DND-41 (cell line): ENCODE data around the gene ALPK3.

Experiments used
- ATAC-seq: fragments of 200-7000 bp; cut with Tn5 transposase; 3 replicates; pipeline ENCODE4 v1.9.1; 2021; ENCODE audit warnings: low read depth; ENCODE audit not compliant: insufficient read depth
- DNase-seq: peaks from one replicate; pipeline ENCODE4 v3.0.0-alpha.2; 2020
- H2AFZ ChIP-seq: 2 replicates; pipeline ENCODE4 v1.6.0; 2012; ENCODE audit warnings: low read depth, low read length
- H3K27ac ChIP-seq: 2 replicates; pipeline ENCODE4 v1.5.1; 2012; ENCODE audit warnings: low read length, inconsistent platforms
- H3K27me3 ChIP-seq: fragments of 200-600 bp; sonication (generic); 2 replicates; pipeline ENCODE4 v1.6.0; 2012; ENCODE audit warnings: low read length, mild to moderate bottlenecking, inconsistent platforms; ENCODE audit not compliant: insufficient read depth, poor library complexity
- H3K36me3 ChIP-seq: 2 replicates; pipeline ENCODE4 v1.5.1; 2012; ENCODE audit warnings: low read length, inconsistent platforms; ENCODE audit not compliant: insufficient read depth
- H3K4me1 ChIP-seq: 2 replicates; pipeline ENCODE4 v1.5.1; 2012; ENCODE audit warnings: mild to moderate bottlenecking, low read length; ENCODE audit not compliant: insufficient read depth
- H3K4me2 ChIP-seq: 2 replicates; pipeline ENCODE4 v1.6.0; 2012; ENCODE audit warnings: mild to moderate bottlenecking, moderate library complexity, low read length, inconsistent platforms; ENCODE audit not compliant: insufficient read depth
- H3K4me3 ChIP-seq, 2 experiments: fragments of 200-600 bp in 1 of 2; shearing (Covaris generic) in 1 of 2; 2 replicates each; pipeline ENCODE4 v1.5.1; 2012 to 2016; ENCODE audit warnings: inconsistent platforms in 2 of 2, low read length in 2 of 2, mild to moderate bottlenecking in 2 of 2, low read depth in 1 of 2, moderate library complexity in 1 of 2
- H3K79me2 ChIP-seq: 2 replicates; pipeline ENCODE4 v1.6.0; 2012; ENCODE audit warnings: low read length, inconsistent platforms; ENCODE audit not compliant: insufficient read depth
- H3K9ac ChIP-seq: 2 replicates; pipeline ENCODE4 v1.6.0; 2012; ENCODE audit warnings: low read depth, mild to moderate bottlenecking, inconsistent platforms, low read length, moderate library complexity
- H3K9me3 ChIP-seq: 2 replicates; pipeline ENCODE4 v1.5.1; 2012; ENCODE audit warnings: low read length, moderate library complexity, mild to moderate bottlenecking, inconsistent platforms; ENCODE audit not compliant: insufficient read depth, severe bottlenecking
- H4K20me1 ChIP-seq: 2 replicates; pipeline ENCODE4 v1.6.0; 2012; ENCODE audit warnings: low read length; ENCODE audit not compliant: insufficient read depth
- CTCF ChIP-seq: IDR thresholded peaks from 2 replicates; pipeline ENCODE4 v1.5.1; 2012; ENCODE audit warnings: borderline replicate concordance, low read length, moderate library complexity, mild to moderate bottlenecking; ENCODE audit not compliant: poor library complexity, severe bottlenecking; ENCODE audit errors: extremely low read depth
- EZH2 ChIP-seq: IDR thresholded peaks from 3 replicates; pipeline ENCODE4 v1.6.1; 2012; ENCODE audit warnings: borderline replicate concordance, low read depth, mild to moderate bottlenecking, moderate library complexity, low read length, inconsistent platforms; ENCODE audit not compliant: severe bottlenecking

ALPK3 gene

GRCh38 chr15:84857418-84858004, 40.4 kb downstream of the ALPK3 start:
- no peaks in the 10 kb centered on the region for H3K4me1 ChIP-seq
- no peak overlapping the region for H2AFZ ChIP-seq
- H3K4me2 ChIP-seq: no peak overlapping the region
- no peak for DNase-seq
- H3K27me3 ChIP-seq: no peaks in the 10 kb centered on the region
- TF ChIP-seq CTCF (no peak), EZH2 (no peak)
- no peaks in the 10 kb centered on the region for H3K9me3 ChIP-seq
- no peak for ATAC-seq
- no peak overlapping the region for H3K4me3 ChIP-seq
- H3K36me3 ChIP-seq: no peaks in the 10 kb centered on the region
- no peaks in the 10 kb centered on the region for H3K79me2 ChIP-seq
- no peaks in the 10 kb centered on the region for H4K20me1 ChIP-seq
- H3K9ac ChIP-seq: no peak overlapping the region
- no peak overlapping the region for H3K27ac ChIP-seq

- ATAC-seq (no peak), DNase-seq (no peak)
- Histone ChIP-seq H3K27me3 (no peaks in the 10 kb centered on the region), H3K4me1 (no peaks in the 10 kb centered on the region), H3K9ac (no peak overlapping the region), H2AFZ (no peak overlapping the region), H3K4me2 (no peak overlapping the region), H3K79me2 (no peaks in the 10 kb centered on the region), H3K36me3 (no peaks in the 10 kb centered on the region), H3K9me3 (no peaks in the 10 kb centered on the region), H3K4me3 (no peak overlapping the region), H3K27ac (no peak overlapping the region), H4K20me1 (no peaks in the 10 kb centered on the region)
- TF ChIP-seq CTCF (no peak), EZH2 (no peak)
Measured at GRCh38 chr15:84858231-84858630, 41.1 kb downstream of the ALPK3 start.

GRCh38 chr15:84859144-84859543, 42.0 kb downstream of the ALPK3 start:
- Histone ChIP-seq H3K4me2 (no peak overlapping the region), H2AFZ (no peak overlapping the region), H3K4me1 (no peaks in the 10 kb centered on the region), H3K79me2 (no peaks in the 10 kb centered on the region), H3K36me3 (no peaks in the 10 kb centered on the region), H4K20me1 (no peaks in the 10 kb centered on the region), H3K4me3 (no peak overlapping the region), H3K9ac (no peak overlapping the region), H3K27ac (no peak overlapping the region), H3K9me3 (no peaks in the 10 kb centered on the region), H3K27me3 (no peaks in the 10 kb centered on the region)
- no peak for DNase-seq
- no peak for ATAC-seq
- no peak for TF ChIP-seq EZH2
- TF ChIP-seq CTCF: no peak

- Histone ChIP-seq H3K9ac (no peak overlapping the region), H3K4me1 (no peaks in the 10 kb centered on the region), H3K79me2 (no peaks in the 10 kb centered on the region), H3K27ac (no peak overlapping the region), H3K4me3 (no peak overlapping the region), H3K36me3 (no peaks in the 10 kb centered on the region), H2AFZ (no peak overlapping the region), H3K9me3 (no peaks in the 10 kb centered on the region), H4K20me1 (no peaks in the 10 kb centered on the region), H3K4me2 (no peak overlapping the region), H3K27me3 (no peaks in the 10 kb centered on the region)
- no peak for DNase-seq
- no peak for TF ChIP-seq CTCF
- no peak for TF ChIP-seq EZH2
- no peak for ATAC-seq
Measured at GRCh38 chr15:84859651-84860050, 42.5 kb downstream of the ALPK3 start.
